GM10847 (cell line): ENCODE results near the gene FMO3.

Source experiments
- POLR2A ChIP-seq: IDR thresholded peaks from 2 replicates; pipeline ENCODE4 v1.6.1; 2011; ENCODE audit not compliant: insufficient read length; ENCODE audit errors: extremely low read depth

Gene FMO3

GRCh38 chr1:171139890-171140289 is 49.2 kb downstream of the FMO3 start:
- no peak for TF ChIP-seq POLR2A

DNA sequence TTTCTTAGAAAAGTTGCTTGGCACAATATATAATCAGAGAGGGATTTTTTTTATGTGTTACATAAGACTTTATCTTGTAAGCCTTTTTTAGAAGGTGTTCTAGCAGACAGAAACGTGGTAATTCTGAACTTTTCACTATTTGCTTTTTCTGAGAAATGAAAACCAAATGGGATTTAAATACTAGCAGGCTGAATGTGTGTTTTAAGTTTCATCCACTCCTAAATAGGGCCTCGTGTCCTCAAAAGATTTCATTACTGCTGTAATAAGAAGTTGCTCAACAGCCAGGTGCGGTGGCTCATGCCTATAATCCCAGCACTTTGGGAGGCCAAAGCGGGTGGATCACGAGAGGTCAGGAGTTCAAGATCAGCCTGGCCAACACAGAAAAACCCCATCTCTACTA is 49.7 kb downstream of the FMO3 start:
- no peak for TF ChIP-seq POLR2A

DNA sequence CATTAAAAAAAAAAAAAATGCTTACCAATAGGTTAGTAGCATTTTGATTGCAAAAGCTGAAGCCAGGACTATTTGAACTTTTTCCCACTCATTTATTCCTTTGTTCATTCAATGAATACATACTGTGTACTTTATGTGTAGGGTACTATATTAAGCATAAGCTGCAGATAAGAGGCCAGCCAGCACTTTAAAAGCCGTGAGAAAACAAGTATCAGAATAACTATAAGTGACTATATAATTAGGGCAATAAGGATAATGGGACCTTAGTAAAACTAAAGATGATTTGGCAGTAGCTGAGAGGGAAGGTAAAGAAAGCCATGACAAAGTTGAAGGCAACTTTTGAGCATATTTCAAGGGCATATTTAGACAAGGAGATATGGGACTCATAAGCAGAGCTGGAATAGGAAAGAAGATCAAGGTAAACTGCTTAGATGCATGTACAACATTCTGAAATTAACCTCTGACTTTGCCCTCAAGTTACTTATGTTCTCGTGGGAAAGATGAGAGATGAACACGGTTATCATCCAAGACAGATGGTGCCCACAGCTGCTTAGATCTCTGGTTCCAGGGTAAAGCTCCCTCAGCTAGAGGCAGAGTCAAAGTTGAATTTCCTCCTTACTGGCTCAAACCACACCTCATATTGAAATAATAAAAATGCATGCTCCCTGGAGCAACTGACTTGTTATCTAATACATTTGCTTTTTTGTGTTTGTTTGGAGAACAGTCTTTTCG is 50.4 kb downstream of the FMO3 start:
- no peak for TF ChIP-seq POLR2A

DNA sequence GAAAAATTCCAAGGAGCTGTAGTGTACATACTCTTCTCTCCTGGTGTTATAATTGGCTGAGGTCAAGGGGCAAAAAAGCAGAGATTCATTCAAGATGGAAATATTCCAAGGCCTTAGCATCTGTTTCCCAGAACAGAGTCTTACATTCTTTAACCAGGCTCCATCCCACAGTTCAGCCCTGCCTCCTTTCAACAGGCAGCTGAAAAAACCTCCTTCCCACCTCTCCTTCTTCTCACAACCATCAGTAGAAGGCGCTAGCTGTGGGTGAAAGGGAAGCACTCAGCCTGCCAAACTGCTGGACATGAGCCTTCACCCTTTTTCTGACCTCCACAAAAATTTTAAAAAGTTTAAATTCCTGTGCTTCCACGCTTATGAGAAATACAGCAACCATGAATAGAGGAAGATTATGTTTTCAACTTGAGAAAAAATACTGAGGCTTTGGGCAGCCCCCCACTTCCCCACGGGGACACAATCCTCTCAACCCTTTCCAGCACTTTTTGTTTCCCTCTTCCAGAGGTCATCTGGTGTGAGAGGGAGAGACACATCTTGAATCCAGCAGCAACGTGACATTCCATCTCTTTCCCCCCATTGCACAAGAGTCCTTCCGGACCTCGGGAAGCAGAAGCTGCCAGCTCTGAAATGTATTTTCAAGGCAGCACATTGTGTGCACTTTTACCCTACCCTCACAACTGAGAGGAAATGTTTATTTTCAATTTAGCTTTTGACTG is 51.1 kb downstream of the FMO3 start:
- TF ChIP-seq POLR2A: no peak

DNA sequence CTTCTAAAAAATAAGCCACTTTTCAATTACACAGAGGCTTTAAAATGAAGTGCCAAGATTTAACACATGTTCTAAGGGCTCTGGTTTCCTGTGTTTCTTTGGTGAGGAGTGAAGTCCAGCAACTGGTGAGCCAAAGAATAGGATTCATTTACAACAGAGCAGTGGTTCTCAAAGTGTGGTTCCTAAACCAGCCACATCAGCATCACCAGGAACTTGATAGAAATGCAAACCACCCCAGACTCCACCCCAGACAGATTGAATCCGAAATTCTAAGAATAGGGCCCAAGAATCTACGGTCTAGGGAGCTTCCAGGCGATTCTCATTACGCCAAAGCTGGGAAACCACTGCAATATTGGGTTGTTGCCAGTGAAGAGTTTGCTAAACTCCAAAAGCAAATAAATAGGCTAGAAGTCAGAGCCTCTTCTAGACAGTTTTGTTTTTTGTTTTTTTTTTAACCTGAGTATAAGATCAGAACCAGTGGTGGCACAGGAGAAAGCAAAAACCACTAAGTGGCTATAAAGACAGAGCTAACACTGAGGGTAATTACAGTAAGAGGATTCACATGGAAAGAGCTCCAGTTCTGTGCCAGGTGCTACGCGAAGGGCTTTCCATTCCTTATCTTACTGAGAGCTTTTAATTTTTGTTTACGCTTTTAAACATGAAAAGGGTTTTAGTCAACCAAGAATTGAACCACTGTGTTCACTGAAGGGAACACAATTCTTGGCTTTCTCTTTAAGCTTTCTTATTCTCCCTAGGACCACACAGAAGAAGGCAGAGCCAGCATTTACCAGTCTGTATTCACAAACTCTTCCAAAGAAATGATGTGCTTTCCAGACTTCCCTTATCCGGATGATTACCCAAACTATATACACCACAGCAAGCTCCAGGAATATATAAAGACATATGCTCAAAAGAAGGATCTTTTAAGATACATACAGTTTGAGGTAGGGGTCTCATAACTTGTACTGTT is 52.0 kb downstream of the FMO3 start:
- no peak for TF ChIP-seq POLR2A

GRCh38 chr1:171150156-171150555 is 59.5 kb downstream of the FMO3 start:
- TF ChIP-seq POLR2A: no peak

DNA sequence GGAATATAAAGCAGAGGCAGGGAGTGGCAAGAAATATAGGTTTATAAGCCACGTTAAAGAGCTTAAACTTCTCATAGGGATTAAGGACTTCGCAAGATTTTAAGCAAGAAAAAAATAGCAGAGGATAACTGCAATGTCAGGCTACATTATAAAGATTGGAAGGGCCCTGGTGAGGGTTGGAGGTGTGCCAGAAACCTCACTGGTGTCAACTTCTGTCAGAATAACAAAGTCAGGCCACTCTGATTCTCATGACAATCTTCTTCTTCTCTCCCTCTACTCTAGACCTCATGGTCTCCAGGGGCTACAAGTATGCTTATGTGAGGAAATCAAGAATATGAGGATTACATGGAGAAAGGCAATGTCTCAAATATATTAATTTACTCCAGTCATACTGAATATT is 61.8 kb downstream of the FMO3 start:
- no peak for TF ChIP-seq POLR2A

GRCh38 chr1:171155484-171155883 is 64.8 kb downstream of the FMO3 start:
- TF ChIP-seq POLR2A: no peak

- no peak for TF ChIP-seq POLR2A
Observed at GRCh38 chr1:171158096-171158495, 67.4 kb downstream of the FMO3 start.

GRCh38 chr1:171158551-171158950 is 67.8 kb downstream of the FMO3 start:
- no peak for TF ChIP-seq POLR2A

DNA sequence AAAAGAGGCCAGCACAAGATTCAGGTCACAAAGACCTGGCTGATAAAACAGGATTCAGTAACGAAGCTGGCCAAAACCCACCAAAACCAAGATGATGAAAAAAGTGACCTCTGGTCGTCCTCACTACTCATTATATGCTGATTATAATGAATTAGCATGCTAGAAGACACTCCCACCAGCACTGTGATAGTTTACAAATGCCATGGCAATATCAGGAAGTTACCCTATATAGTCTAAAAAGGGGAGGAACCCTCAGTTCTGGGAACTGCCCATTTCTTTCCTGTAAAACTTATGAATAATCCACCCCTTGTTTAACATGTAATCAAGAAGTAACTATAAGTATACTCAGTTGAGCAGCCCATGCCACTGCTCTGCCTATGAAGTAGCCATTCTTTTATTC is 68.4 kb downstream of the FMO3 start:
- TF ChIP-seq POLR2A: no peak

DNA sequence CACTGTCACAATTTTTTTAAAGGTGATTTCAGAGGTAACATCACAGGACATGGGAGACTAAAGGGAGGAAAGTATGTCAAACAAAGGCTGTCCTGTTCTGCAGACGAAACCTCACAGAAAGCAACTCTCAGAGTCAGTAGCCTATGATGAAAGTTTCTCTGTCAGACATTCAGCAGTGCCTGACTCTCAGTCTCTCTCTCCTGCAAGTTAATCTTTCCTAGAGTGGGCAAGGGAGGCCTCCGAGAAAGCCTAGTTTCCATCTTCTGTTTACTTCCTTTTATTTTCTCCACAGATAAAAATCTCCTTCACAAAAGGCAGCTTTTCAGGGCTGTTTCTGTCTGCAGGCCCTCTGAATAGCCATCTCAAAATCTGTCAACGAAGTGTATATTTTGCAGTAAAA is 69.5 kb downstream of the FMO3 start:
- no peak for TF ChIP-seq POLR2A

- no peak for TF ChIP-seq POLR2A
Observed at GRCh38 chr1:171160639-171161354, 70.1 kb downstream of the FMO3 start.

GRCh38 chr1:171161431-171161830 is 70.7 kb downstream of the FMO3 start:
- TF ChIP-seq POLR2A: no peak

DNA sequence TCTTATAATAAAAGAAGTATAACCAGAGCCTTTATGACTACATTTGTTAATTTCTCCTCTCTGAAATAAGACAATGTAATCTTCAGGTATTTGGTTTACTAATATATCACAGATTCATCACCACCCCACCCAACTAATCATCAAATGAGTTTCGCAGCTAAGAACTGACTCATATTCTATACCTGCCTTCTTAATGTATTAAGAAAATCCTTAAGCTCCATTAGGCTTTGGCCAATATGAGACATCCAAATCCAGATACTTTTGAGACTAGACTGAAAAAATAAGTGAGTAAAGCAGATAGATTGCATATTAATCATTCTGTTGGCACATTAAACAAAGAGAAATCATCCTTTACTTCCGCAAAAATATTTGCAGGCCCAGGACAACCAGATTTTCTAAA is 75.7 kb downstream of the FMO3 start:
- no peak for TF ChIP-seq POLR2A
